Heart right ventricle (tissue), 16 donors: ENCODE results near the gene CENPS. TPM values are rescaled to one million over a fixed set of nuclear protein-coding genes. Genes with fewer than 3 reads are reported as not detected.
"Not testable (repeated sequence)": the region's sequence is repeated elsewhere in the genome, so short reads cannot be mapped to it uniquely, and the experiment has no call there.

Experiments used
- ATAC-seq, 8 donors: fragments of 200-7000 bp; cut with Tn5 transposase; one replicate each; pipeline ENCODE4 v1.9.1; 2020; ENCODE audit warnings: mild to moderate bottlenecking in 8 of 8, moderate library complexity in 8 of 8, moderate number of reproducible peaks in 1 of 8
- DNase-seq, 2 donors: peaks; one replicate each; pipeline ENCODE4 v3.0.0-alpha.2; 2020
- H3K27ac ChIP-seq, 10 donors: fragments of 200-600 bp; sonication (generic) in 2 of 10; one replicate each; pipeline versions ENCODE4 v1.5.0 to v1.8.0; 2020 to 2022; ENCODE audit warnings: mild to moderate bottlenecking in 3 of 10
- H3K27me3 ChIP-seq, 7 donors: fragments of 200-600 bp; one replicate each; pipeline ENCODE4 v1.8.0; 2021 to 2022; ENCODE audit warnings: mild to moderate bottlenecking in 2 of 7
- H3K36me3 ChIP-seq, 9 donors: fragments of 200-600 bp; sonication (generic) in 1 of 9; one replicate each; pipeline versions ENCODE4 v1.5.0 to v1.8.0; 2020 to 2022; ENCODE audit warnings: mild to moderate bottlenecking in 2 of 9
- H3K4me1 ChIP-seq, 9 donors: fragments of 200-600 bp; sonication (generic) in 1 of 9; one replicate each; pipeline versions ENCODE4 v1.5.0 to v1.8.0; 2020 to 2022; ENCODE audit warnings: mild to moderate bottlenecking in 4 of 9
- H3K4me3 ChIP-seq, 10 donors: fragments of 200-600 bp; sonication (generic) in 2 of 10; one replicate each; pipeline versions ENCODE4 v1.5.0 to v1.8.0; 2020 to 2022; ENCODE audit warnings: mild to moderate bottlenecking in 7 of 10, moderate library complexity in 2 of 10
- H3K9me3 ChIP-seq, 11 donors: fragments of 200-600 bp in 10 of 11; sonication (generic) in 2 of 11; one replicate each; pipeline versions ENCODE4 v1.5.0 to v1.8.0; 2013 to 2022; ENCODE audit warnings: mild to moderate bottlenecking in 2 of 11, control low read depth in 1 of 11, moderate library complexity in 1 of 11
- WGBS, 2 donors: extraction: QIAGEN DNeasy Blood & Tissue Kit; methylation state at CpG; one replicate each; pipeline ENCODE4 v1.1.7; 2013; ENCODE audit warnings: inconsistent platforms in 1 of 2; 5-methylcytosine and 5-hydroxymethylcytosine counted together
- intact Hi-C, 10 donors: fragments of 100-400 bp; cut with DNase I; formaldehyde crosslinking; loops; one replicate each; pipeline versions ENCODE4 v1.11.1 to v1.14.2; 2022
- polyA plus RNA-seq, 2 donors: library from polyadenylated mRNA; stranded (reverse); fragments of 200-250 nt; gene quantifications; one replicate each; pipeline ENCODE4 v1.2.3, GENCODE V29; 2013
- total RNA-seq, 10 donors: library from RNA; stranded (reverse); fragmentation: NEBNext Ultra II Directional in 3 of 10; extraction: Animal tissue kit (Norgen Biotek cat#: 25700) in 3 of 10; gene quantifications; one replicate each; pipeline versions ENCODE4 v1.2.1 to v1.2.4, GENCODE V29; 2021 to 2023
- TF ChIP-seq, protein P1 (sequence below), 9 donors: fragments of 200-600 bp; sonication (generic) in 2 of 9; IDR thresholded peaks; one replicate each; pipeline versions ENCODE4 v1.5.0 to v1.8.0; 2021 to 2022; ENCODE audit warnings: antibody characterized with exemption in 9 of 9, mild to moderate bottlenecking in 5 of 9, moderate library complexity in 1 of 9
- donor health status: Arrhythmogenic right ventricular cardiomyopathy.
- donor health status: ischemic (EF 13 %, LVEDD 7.1; RV severe dilation, severe dysfunction).
- donor health status: healthy with polysubstance abuse.
- donor health status: DM: no; HTN: yes; CAD: no.
- donor health status: DM: no; HTN: no; CAD: no.
- donor health status: ischemic (EF 25% LVEDD 6.9; RV normal size, moderate dysfunction).
- donor health status: ischemic (EF 25% LVEDD 5.7; RV mildly dilated, moderate dysfunction).
- donor health status: healthy.
- donor health status: DM: yes; HTN: yes; CAD: no.
- donor health status: Ischemic cardiomyopathy.
- donor health status: ischemic (EF 35%, LVEDD 5.7; RV mildly dilated, moderate dysfunction).
- donor health status: nonischemic (EF 11% LVEDD 7.7; RV severe dilation, severe dysfunction).
- donor health status: DM: yes; HTN: yes; CAD: no.
- donor health status: PGD.
- donor health status: ischemic (EF 29% LVEDD 5.4; RV normal size, mild dysfunction).
- donor health status: nonischemic (EF 23%, LVEDD 6.1; RV moderate dilation, normal function).

CENPS gene
- total and polyA plus RNA-seq, 12 donors = 4.9 to 10.7 (median 9.3) TPM

DNA sequence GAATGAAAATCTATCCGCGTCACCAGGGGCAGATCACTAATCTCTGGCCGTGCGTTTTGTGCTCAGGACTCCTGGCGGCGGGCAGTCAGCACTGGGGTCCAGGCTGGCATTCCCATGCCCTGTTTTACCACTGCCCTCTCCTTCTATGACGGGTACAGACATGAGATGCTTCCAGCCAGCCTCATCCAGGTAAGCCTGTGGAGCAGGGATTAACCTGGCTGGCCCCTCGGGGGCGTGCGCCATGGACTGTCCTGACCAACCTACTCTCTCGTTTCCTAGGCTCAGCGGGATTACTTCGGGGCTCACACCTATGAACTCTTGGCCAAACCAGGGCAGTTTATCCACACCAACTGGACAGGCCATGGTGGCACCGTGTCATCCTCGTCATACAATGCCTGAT lies 10.9 kb upstream of the CENPS start:
- Histone ChIP-seq H3K4me1 (peaks cover 0 to 23% (median 0%) of the 10 kb centered on the region in 9 donors), H3K9me3 (no peaks in the 10 kb centered on the region), H3K27ac (no peak overlapping the region), H3K27me3 (no peaks in the 10 kb centered on the region), H3K36me3 (peaks cover 0 to 75% (median 41%) of the 10 kb centered on the region in 9 donors), H3K4me3 (no peak overlapping the region)
- 90 to 96% methylated on average over 15 of the region's 15 CpGs for WGBS, 2 donors
- intact Hi-C loops = loop anchor here in 1 of 10 donors (5.0 kb wide), 1 partner anchor 37 kb away; no protein-coding TSS in a partner anchor
- TF ChIP-seq, protein P1, sequence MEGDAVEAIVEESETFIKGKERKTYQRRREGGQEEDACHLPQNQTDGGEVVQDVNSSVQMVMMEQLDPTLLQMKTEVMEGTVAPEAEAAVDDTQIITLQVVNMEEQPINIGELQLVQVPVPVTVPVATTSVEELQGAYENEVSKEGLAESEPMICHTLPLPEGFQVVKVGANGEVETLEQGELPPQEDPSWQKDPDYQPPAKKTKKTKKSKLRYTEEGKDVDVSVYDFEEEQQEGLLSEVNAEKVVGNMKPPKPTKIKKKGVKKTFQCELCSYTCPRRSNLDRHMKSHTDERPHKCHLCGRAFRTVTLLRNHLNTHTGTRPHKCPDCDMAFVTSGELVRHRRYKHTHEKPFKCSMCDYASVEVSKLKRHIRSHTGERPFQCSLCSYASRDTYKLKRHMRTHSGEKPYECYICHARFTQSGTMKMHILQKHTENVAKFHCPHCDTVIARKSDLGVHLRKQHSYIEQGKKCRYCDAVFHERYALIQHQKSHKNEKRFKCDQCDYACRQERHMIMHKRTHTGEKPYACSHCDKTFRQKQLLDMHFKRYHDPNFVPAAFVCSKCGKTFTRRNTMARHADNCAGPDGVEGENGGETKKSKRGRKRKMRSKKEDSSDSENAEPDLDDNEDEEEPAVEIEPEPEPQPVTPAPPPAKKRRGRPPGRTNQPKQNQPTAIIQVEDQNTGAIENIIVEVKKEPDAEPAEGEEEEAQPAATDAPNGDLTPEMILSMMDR (IDR thresholded peaks at IDR 0.05) = no peak
- no peak for ATAC-seq
- no peak for DNase-seq

DNA sequence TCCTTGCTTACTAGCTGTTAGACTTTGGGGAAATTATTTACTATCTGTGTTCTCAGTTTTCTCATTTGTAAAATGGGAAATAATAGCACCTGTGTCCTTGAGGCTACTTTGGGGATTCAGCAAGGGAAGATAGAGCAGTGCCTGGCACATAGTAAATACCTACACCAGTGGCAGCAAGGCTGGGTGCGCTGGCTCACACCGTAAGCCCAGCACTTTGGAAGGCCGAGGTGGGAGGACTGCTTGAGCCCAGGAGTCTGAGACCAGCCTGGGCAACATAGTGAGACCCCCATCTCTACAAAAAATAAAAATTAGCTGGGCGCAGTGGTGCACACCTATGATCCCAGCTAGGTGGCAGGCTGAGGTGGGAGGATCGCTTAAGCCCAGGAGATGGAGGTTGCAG lies 8.6 kb upstream of the CENPS start:
- peaks cover 0 to under 1% (median 0%) of the 10 kb centered on the region in 9 donors for H3K4me1 ChIP-seq
- DNase-seq = no peak
- no peak overlapping the region for H3K27ac ChIP-seq
- TF ChIP-seq, protein P1 (IDR thresholded peaks at IDR 0.05) = no peak
- no peaks in the 10 kb centered on the region for H3K9me3 ChIP-seq
- intact Hi-C loops = no loop called here
- no peak for ATAC-seq
- WGBS, 2 donors = 98 to 99% methylated on average over 5 of the region's 5 CpGs
- no peak overlapping the region for H3K4me3 ChIP-seq
- H3K36me3 ChIP-seq = peaks cover 0 to 52% (median 27%) of the 10 kb centered on the region in 9 donors
- no peaks in the 10 kb centered on the region for H3K27me3 ChIP-seq

DNA sequence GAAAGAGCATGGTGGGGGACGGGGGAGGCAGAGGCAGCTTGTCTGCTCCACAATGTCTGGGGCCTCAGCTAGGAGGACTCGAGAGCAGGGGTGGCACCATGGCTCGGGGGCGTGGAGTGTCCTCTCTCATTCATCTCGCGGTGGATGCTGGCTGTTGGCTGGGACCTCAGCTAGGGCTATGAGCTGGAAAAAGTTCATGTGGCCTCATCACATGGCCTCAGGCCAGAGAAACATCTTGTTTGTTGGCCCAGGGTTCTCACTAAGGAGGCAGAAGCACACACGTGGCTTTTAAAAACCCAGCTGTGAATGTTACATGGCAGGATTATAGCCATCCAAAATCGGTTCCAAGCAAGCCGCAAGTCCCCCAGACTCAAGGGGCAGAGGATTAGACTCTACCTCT lies 6.2 kb upstream of the CENPS start:
- Histone ChIP-seq H3K4me1 (peaks cover 0 to 4% (median 0%) of the 10 kb centered on the region in 9 donors), H3K27me3 (no peaks in the 10 kb centered on the region), H3K4me3 (no peak overlapping the region), H3K27ac (peak overlapping the region in 1 of 10 donors; percentile 1), H3K9me3 (no peaks in the 10 kb centered on the region), H3K36me3 (peaks cover 0 to 28% (median 13%) of the 10 kb centered on the region in 9 donors)
- TF ChIP-seq, protein P1 (IDR thresholded peaks at IDR 0.05) = no peak
- ATAC-seq = peak in 3 of 8 donors; percentile 50 to 56 (median 55)
- WGBS, 2 donors = 56 to 69% methylated on average over 9 of the region's 9 CpGs
- intact Hi-C loops = no loop called here
- DNase-seq = peak; percentile 16 to 17

DNA sequence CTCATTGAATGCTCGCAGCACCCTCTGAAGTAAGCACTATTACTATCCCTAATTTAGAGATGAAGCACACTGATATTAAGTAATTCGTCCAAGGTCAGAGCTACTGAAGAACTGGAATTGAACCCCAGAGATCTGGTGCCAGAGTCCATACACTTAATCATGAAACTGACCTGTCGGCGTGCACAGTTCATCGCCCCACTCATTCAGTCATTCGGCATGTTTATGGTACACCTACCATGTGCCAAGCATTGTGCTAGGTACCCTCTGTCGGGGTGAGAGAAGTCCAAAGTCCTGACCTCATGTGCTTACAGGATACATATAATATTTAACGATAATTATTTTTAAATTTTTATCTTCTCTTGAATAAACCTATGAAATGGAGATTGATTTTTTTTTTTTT lies 5.6 kb upstream of the CENPS start:
- Histone ChIP-seq H3K36me3 (peaks cover 0 to 22% (median 9%) of the 10 kb centered on the region in 9 donors), H3K4me1 (peaks cover 0 to 8% (median 2%) of the 10 kb centered on the region in 9 donors), H3K9me3 (no peaks in the 10 kb centered on the region), H3K27ac (no peak overlapping the region), H3K27me3 (no peaks in the 10 kb centered on the region), H3K4me3 (no peak overlapping the region)
- intact Hi-C loops = loop anchor here in 4 of 10 donors (5.0 kb wide), 2 partner anchors 47 to 797 kb away; no protein-coding TSS in a partner anchor
- DNase-seq (no peak), ATAC-seq (no peak)
- TF ChIP-seq, protein P1 (IDR thresholded peaks at IDR 0.05) = no peak
- WGBS, 2 donors = 83 to 91% methylated on average over 8 of the region's 8 CpGs

DNA sequence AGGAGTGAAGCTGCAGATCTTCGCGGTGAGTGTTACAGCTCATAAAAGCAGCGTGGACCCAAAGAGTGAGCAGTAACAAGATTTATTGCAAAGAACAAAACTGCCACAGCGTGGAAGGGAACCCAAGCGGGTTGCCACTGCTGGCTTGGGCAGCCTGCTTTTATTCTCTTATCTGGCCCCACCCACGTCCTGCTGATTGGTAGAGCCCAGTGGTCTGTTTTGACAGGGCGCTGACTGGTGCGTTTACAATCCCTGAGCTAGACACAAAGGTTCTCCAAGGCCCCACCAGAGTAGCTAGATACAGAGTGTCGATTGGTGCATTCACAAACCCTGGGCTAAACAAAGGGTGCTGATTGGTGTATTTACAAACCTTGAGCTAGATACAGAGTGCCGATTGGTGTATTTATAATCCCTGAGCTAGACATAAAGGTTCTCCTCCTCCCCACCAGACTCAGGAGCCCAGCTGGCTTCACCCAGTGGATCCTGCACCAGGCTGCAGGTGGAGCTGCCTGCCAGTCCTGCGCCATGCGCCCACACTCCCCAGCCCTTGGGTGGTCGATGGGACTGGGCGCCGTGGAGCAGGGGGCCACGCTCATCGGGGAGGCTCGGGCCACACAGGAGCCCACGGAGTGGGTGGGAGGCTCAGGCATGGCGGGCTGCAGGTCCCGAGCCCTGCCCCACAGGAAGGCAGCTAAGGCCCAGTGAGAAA lies 4.3 kb upstream of the CENPS start:
- H3K27ac ChIP-seq, H3K9me3 ChIP-seq, DNase-seq, H3K27me3 ChIP-seq, H3K4me3 ChIP-seq, ATAC-seq, H3K36me3 ChIP-seq: not testable (repeated sequence)
- intact Hi-C loops = loop anchor here in 4 of 10 donors (5.0 kb wide), 2 partner anchors 49 to 799 kb away; no protein-coding TSS in a partner anchor
- peaks cover 0 to 14% (median 7%) of the 10 kb centered on the region in 9 donors for H3K4me1 ChIP-seq
- 88 to 92% methylated on average over 19 to 21 of the region's 21 CpGs for WGBS, 2 donors

DNA sequence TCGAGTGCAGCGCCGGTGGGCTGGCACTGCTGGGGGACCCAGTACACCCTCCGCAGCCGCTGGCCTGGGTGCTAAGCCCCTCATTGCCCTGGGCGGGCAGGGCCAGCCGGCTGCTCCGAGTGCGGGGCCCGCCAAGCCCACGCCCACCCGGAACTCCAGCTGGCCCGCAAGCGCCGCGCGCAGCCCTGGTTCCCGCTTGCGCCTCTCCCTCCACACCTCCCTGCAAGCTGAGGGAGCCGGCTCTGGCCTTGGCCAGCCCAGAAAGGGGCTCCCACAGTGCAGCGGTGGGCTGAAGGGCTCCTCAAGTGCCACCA lies 3.7 kb upstream of the CENPS start:
- H3K27me3 ChIP-seq, ATAC-seq, H3K27ac ChIP-seq, DNase-seq, H3K4me3 ChIP-seq, H3K9me3 ChIP-seq, H3K36me3 ChIP-seq: not testable (repeated sequence)
- peaks cover 0 to 19% (median 11%) of the 10 kb centered on the region in 9 donors for H3K4me1 ChIP-seq
- intact Hi-C loops = loop anchor here in 4 of 10 donors (5.0 kb wide), 2 partner anchors 49 to 799 kb away; no protein-coding TSS in a partner anchor
- WGBS, 2 donors = 93% methylated on average over 21 of the region's 21 CpGs; no CpG with 5 or more reads in 1 of the 2 donors
